GM19463 (cell line): ENCODE results near the gene SAP30BP.

ENCODE experiments used
- ATAC-seq: cut with Tn5 transposase; IDR thresholded peaks from one replicate; pipeline ENCODE4 v1.9.1; 2021; ENCODE audit warnings: mild to moderate bottlenecking, moderate library complexity; ENCODE audit not compliant: unreplicated experiment

SAP30BP gene

DNA sequence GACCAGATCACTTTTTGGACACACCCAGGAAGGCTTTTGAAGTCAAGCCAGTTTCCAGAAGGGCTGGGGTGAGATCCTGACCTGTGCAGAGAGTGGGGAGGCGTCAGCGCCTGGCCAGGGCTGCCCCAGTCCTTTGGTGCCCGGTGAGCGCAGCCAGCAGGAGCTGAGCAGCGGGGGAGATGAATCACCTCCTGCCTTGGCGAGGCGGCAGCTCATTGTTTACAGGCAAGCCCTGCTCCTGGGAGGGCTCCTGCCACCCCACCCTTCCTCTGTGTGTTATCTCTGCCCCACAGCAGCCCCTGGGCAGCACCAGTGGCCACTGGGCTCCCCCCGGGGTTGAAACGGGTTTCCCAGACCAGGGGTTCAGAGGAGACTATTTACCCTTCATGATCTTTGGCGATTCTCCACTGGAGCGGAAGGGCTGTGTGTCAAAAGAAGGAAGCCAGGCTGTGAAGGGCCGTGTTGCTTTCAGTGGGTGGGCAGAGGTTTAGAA, 40.0 kb downstream of the SAP30BP start:
- ATAC-seq, result no peak

GRCh38 chr17:75712446-75712845, 45.3 kb downstream of the SAP30BP start:
- no peak for ATAC-seq

GRCh38 chr17:75719732-75720131, 52.6 kb downstream of the SAP30BP start:
- no peak for ATAC-seq

DNA sequence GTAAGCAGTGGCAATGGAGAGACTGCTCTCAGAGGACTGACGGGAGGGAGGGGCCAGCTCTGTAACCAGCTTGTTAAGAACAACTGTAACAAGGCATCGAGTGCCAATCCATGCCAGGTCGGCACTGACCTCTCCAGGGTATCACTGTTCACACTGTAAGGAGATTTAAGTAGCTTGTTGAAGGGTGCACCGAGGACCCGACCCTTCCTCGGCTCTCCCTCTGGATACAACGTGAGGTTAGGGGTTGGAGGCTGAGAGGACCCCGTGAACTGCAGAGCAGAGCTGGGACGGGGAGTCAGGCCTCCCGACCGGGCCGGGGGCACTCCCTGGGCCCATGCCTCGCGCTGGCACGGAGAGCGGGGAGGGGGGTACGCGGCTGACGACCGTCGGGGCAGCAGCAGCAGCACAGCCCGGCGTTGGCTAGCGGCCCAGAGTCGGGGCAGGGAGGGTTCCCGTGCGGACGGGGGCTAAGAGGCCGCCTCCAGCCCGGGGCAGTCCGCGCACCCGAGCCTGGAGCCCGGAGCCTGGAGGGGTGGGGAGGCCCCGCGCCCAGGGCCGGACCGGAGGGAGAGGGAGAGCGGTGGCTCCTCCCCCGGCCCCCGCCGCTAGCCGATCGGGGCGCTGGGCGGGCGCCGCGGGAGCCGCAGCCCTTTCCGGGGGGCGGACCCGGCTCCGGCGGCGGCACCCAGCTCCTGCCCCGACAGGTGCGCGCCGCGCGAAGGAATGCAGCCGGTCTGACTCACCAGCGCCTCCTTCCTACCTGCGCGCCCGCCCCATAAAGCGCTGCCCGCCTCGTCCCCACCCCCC, 53.7 kb downstream of the SAP30BP start, which contains the start of gene ITGB4:
Gene ITGB4 (plus strand): TSS at position 804 of the 807 bp plus-strand sequence. CDS start 3,245 bp downstream, outside the sequence.
- no peak for ATAC-seq

- ATAC-seq, result no peak
Measured at GRCh38 chr17:75721463-75722011, 54.4 kb downstream of the SAP30BP start.

DNA sequence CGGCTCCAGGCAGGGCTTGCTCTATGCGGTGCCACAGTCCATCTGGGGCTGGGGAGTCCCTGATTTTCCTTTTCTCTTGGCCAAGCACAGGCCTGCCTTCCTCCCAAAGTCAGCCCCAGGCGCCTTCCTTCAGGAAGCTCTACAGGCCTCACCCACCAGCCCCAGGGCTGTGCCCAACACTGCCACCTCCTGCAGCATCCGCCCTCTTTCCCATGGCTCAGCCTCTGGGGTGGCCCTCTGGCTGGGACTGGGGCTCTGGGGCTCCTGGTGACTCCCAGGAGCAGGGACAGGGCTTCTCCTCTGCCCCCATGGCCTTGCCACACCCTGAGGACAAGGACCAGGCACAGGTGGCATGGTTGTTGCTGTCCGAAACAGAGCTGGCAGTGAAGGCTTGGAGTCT, 54.9 kb downstream of the SAP30BP start:
- no peak for ATAC-seq

DNA sequence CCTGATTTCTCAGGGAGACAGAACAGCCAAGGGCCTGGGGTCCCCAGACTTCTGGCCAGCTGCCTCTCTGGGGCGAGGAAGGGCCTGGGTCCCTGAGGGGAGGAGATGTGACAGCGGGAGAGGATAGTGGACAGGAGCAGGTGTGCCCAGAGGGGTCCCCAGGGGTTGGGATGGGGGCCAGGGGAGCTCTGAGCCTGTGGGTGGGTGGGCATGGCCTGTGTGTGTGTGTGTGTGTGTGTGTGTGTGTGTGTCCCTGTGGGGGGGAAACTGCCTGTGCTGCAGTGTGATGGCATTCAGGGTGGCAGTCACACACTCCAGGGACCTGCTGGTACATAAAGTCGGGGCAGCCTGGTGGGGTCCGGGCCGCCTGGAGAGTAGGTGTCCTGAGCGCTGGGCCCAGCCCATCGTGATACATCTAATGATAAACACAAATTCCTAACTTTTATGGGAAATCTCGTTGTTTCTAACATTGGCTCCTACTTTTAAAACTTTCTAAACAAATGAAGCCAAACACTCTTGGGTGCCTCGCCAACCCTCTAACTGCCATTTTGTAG, 55.5 kb downstream of the SAP30BP start:
- no peak for ATAC-seq

DNA sequence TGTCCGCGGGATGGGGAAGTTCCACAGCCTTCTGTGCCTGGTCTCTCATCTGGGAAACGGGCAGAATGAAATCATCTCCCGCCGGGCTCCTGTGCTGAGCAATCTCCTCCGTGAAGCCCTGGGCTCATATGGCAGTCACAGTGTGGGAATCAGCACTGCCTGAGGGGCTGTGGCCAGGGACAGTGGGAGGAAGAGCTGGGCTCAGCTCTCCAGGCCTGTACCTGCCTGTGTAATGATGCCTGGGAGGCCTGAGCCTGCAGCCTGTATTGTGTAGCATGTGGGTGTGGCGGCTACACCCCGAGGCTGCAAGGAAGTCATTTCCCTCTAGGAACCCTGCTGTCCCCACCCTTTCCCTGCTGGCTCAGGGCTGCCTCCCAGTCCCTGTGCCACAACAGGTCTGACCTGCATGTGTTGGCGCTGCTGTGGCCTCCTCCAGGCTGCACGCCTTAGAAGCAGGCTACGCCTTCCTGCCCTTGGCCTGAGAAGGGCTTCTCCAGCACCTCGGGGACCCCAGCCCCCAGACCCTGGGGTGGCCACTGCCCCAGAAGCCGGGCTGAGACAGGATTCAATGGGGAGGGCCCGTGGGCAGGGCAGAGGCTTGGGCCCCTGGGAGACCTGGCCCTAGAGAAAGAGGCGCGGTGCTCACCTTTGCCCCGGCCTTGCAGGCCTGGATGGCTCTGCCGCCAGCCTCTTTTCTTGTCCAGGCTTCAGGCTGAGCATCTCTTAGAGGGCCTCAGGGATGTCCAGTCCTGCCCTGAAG, 56.2 kb downstream of the SAP30BP start:
- no peak for ATAC-seq

- ATAC-seq, result no peak
Measured at GRCh38 chr17:75724016-75725003, 57.2 kb downstream of the SAP30BP start.

DNA sequence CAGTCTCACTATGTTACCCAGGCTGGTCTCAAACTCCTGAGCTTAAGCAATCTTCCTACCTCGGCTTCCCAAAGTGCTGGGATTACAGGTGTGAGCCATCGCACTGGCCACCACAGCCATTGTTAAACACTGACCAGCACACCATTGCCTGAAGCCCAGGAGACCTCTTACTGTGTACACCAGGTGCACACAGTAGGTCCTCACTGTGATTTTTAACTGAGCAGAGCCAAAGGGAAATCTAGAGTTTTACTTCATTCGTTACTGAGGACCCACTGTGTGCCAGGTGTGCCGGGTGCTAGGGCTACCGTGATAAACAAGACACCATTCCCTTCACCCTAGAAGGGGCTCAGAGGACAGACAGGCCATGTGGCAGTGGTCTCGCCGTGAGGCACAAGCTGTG, 58.4 kb downstream of the SAP30BP start:
- no peak for ATAC-seq

DNA sequence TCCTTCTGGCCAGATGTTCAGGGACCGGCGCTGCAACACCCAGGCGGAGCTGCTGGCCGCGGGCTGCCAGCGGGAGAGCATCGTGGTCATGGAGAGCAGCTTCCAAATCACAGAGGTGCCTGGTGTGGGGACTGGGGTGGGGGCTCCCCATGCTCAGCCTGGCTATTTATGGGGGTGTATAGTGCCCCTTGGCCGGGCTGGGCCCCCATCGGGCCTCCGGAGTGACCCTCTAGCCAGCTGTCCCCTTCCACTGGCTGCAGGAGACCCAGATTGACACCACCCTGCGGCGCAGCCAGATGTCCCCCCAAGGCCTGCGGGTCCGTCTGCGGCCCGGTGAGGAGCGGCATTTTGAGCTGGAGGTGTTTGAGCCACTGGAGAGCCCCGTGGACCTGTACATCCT, 60.3 kb downstream of the SAP30BP start:
- ATAC-seq, result no peak

GRCh38 chr17:75729351-75729750, 62.2 kb downstream of the SAP30BP start:
- no peak for ATAC-seq

- no peak for ATAC-seq
Measured at GRCh38 chr17:75730065-75730464, 62.9 kb downstream of the SAP30BP start.

GRCh38 chr17:75731086-75731715, 64.1 kb downstream of the SAP30BP start:
- no peak for ATAC-seq

DNA sequence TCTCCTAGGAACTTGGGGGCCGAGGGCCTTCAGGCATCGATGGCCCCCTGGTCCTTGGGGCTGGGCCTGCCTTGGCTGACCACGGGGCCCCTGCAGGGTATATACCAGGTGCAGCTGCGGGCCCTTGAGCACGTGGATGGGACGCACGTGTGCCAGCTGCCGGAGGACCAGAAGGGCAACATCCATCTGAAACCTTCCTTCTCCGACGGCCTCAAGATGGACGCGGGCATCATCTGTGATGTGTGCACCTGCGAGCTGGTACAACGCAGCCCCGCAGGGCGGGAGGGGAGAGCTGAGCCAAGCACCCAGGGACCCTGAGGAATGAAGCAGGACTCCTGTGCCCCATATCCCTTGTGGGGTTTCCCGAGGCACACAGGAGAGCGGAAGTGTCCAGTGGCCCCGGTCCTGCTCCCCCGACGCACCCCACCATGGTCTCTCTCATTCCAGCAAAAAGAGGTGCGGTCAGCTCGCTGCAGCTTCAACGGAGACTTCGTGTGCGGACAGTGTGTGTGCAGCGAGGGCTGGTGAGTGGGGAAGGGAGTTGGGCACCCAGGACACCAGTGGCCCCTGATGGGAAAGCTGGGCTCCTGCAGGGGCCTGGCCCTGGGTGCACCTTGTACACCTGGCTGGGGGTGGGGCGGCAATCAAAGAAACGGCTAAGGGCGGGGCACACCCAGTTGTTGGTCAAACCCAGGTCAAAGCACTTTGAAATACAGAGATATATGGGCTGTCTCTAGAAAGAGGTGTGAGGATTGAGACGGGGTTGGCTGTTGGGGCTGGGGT, 64.8 kb downstream of the SAP30BP start:
- no peak for ATAC-seq

DNA sequence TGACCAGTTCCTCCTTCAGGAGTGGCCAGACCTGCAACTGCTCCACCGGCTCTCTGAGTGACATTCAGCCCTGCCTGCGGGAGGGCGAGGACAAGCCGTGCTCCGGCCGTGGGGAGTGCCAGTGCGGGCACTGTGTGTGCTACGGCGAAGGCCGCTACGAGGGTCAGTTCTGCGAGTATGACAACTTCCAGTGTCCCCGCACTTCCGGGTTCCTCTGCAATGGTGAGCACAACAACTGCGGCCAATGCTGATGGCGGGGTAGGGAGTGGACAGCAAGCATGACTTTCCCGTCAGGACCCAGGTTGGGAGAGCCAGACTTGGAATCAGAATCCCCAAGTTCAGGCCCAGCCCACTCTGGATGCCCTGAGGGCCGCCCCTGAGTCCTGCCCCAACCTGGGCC, 66.3 kb downstream of the SAP30BP start:
- ATAC-seq, result no peak

DNA sequence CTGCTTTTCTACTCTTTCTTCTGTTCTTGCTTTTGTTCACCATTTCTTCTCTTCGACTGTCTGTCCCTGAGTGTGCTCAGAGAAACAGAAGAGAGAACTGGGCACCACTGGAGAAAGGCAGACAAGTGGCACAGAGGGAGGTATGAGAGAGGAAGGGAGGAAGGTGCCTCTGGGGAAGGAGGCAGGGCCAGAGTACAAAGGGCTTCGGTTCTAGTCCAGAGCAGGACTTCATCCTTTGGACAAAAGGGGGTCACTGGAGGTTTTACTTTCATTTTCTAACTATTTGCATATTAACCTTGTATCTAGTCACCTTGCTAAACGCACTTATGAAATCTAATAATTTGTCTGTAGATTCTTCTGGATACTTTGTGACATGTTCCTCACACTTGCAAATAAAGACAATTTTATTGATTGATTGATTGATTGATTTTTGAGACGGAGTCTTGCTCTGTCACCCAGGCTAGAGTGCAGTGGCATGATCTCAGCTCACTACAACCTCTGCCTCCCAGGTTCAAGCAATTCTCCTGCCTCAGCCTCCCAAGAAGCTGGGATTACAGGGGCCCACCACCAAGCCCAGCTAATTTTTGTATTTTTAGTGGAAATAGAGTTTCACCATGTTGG, 67.6 kb downstream of the SAP30BP start:
- no peak for ATAC-seq

- no peak for ATAC-seq
Measured at GRCh38 chr17:75736173-75736835, 69.2 kb downstream of the SAP30BP start.
